Stimulated activated CD4-positive, alpha-beta T cell treated with anti-CD3 and anti-CD28 coated beads, Interleukin-12 subunit alpha, Interleukin-12 subunit beta, amount 100 ng/mL, for 48 hours (primary cell): ENCODE results near the gene HNRNPM.
"Not testable (repeated sequence)": the region's sequence is repeated elsewhere in the genome, so short reads cannot be mapped to it uniquely, and the experiment has no call there.

Experiments used
- DNase-seq, 3 donors: peaks; one replicate each; pipeline ENCODE4 v3.0.0-alpha.2; 2020; ENCODE audit warnings: low read depth in 2 of 3, low spot score in 1 of 3

HNRNPM gene

GRCh38 chr19:8444677-8445487 is at the start of gene HNRNPM:
Gene HNRNPM (plus strand): TSS chr19:8444975. CDS start chr19:8444999, 24 bp downstream.
- peak; percentile 99 to 100 (median 100) for DNase-seq

- no peak for DNase-seq
Observed at GRCh38 chr19:8395621-8396082, 49.1 kb upstream of the HNRNPM start.

GRCh38 chr19:8396185-8396562 is 48.6 kb upstream of the HNRNPM start:
- no peak for DNase-seq

- DNase-seq = peak; percentile 42 to 68 (median 65)
Observed at GRCh38 chr19:8396563-8397203, 48.1 kb upstream of the HNRNPM start.

GRCh38 chr19:8397271-8397670 is 47.5 kb upstream of the HNRNPM start:
- no peak for DNase-seq

GRCh38 chr19:8397746-8398310 is 46.9 kb upstream of the HNRNPM start:
- no peak for DNase-seq

GRCh38 chr19:8398311-8398771 is 46.4 kb upstream of the HNRNPM start:
- no peak for DNase-seq

- DNase-seq = no peak
Observed at GRCh38 chr19:8399681-8400188, 45.0 kb upstream of the HNRNPM start.

- DNase-seq = no peak
Observed at GRCh38 chr19:8401981-8402411, 42.8 kb upstream of the HNRNPM start.

GRCh38 chr19:8403098-8403819 is 41.5 kb upstream of the HNRNPM start:
- no peak for DNase-seq

- DNase-seq = no peak
Observed at GRCh38 chr19:8403820-8404109, 41.0 kb upstream of the HNRNPM start.

GRCh38 chr19:8404391-8405151 is 40.2 kb upstream of the HNRNPM start:
- no peak for DNase-seq

GRCh38 chr19:8410718-8411117 is 34.1 kb upstream of the HNRNPM start:
- DNase-seq = not testable (repeated sequence)

GRCh38 chr19:8412783-8413628 is 31.8 kb upstream of the HNRNPM start, which contains the start of gene MARCHF2:
Gene MARCHF2 (plus strand): TSS chr19:8413305. CDS start chr19:8421841, 8,536 bp downstream.
- DNase-seq = peak; percentile 94 to 96 (median 94)

GRCh38 chr19:8413629-8413995 is 31.2 kb upstream of the HNRNPM start:
- no peak for DNase-seq

- DNase-seq = no peak
Observed at GRCh38 chr19:8416796-8417195, 28.0 kb upstream of the HNRNPM start.

- no peak for DNase-seq
Observed at GRCh38 chr19:8421484-8422461, 23.0 kb upstream of the HNRNPM start.

GRCh38 chr19:8423817-8424223 is 21.0 kb upstream of the HNRNPM start:
- DNase-seq = no peak
